Cortex of kidney (tissue), 1 donor: Measurements from ENCODE around the gene SMIM1.
"Not testable (repeated sequence)": the region's sequence is repeated elsewhere in the genome, so short reads cannot be mapped to it uniquely, and the experiment has no call there.

Experiments used
- DNase-seq: peaks from one replicate; lab custom pipeline; 2025; lab: John Stamatoyannopoulos, UW

The SMIM1 gene

GRCh38 chr1:3772715-3773571, at the start of gene SMIM1:
TSS of gene SMIM1 (plus strand) at chr1:3772749. CDS start at chr1:3775374, 2,625 bp downstream.
- no peak for DNase-seq

DNA sequence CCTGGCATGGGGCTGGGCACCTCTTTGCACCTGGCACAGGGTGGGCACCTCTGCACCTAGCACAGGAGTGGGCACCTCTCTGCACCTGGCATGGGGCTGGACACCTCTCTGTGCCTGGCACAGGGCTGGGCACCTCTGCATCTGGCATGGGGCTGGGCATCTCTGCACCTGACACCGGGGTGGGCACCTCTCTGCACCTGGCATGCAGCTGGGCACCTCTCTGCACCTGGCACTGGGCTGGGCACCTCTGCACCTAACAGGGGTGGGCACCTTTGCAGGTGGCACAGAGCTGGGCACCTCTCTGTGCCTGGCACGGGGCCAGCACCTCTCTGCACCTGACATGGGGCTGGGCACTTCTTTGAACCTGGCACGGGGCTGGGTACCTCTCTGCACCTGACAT, 49.7 kb upstream of the SMIM1 start:
- DNase-seq: no peak

DNA sequence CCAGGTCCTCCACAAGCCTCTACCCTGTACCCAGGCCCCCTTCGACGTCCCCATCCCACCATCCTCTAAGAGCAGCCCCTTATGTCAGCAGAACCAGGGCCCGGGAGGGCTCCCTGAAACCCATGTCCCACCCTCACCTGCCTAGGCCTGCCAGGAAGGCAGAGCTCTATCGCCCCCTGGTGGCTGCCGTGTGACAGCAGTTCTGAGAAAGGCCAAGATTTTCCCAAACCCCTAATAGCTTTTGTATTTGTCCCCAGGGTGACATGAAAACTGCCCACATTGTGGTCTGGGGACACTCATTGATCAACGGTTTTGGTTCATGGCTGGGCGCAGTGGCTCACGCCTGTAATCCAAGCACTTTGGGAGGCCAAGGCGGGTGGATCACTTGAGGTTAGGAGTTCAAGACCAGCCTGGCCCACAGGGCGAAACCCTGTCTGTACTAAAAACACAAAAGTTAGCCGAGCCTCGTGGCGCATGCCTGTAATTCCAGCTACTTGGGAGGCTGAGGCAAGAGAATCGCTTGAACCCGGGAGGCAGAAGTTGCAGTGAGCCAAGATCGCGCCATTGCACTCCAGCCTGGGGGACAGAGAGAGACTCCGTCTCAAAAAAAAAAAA, 48.0 kb upstream of the SMIM1 start:
- DNase-seq: not testable (repeated sequence)

DNA sequence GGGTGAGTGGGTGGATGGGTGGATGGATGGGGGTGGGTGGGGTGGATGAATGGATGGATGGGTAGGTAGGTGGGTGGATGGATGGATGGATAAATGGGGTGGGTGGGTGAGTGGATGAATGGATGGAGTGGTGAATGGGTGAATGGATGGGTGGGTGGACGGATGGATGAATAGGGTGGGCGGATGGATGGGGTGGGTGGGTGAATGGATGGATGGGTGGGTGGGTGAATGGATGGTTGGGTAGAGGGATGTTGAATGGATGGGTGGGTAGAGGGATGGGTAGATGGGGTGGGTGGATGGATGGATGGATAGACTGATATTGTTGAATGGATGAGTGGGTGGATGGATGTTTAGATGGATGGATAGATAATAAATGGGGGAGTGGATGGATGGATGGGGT, 47.2 kb upstream of the SMIM1 start:
- DNase-seq: no peak

DNA sequence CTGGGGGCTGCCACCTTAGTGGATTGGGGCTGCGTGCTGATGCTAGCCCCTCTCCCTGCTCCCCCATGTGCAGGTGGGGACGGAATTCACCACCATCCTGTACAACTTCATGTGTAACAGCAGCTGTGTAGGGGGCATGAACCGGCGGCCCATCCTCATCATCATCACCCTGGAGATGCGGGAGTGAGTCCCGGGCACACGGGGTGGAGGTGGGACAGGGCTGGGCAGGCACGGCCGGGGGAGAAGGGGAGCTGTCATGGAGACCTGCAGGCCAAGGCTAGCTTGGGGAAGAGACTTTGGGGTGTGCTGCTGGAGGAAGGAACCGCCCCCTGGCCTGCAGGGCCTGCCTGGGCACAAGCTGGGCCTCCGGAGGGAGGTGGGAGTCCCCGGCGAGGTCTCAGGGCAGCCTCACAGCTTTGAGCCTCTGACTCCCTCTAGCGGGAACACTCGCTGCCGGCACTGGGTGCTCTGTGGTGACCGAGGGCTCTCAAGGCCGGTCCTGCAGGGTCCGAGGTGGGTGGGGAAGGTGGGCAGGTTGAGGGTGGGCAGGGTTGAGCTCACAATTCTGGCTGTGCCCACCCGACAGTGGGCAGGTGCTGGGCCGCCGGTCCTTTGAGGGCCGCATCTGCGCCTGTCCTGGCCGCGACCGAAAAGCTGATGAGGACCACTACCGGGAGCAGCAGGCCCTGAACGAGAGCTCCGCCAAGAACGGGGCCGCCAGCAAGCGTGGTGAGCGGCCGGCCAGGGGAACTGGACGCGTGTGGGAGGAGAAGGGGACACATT, 45.3 kb upstream of the SMIM1 start:
- no peak for DNase-seq

- DNase-seq: no peak
Observed at GRCh38 chr1:3727825-3728776, 44.4 kb upstream of the SMIM1 start.

DNA sequence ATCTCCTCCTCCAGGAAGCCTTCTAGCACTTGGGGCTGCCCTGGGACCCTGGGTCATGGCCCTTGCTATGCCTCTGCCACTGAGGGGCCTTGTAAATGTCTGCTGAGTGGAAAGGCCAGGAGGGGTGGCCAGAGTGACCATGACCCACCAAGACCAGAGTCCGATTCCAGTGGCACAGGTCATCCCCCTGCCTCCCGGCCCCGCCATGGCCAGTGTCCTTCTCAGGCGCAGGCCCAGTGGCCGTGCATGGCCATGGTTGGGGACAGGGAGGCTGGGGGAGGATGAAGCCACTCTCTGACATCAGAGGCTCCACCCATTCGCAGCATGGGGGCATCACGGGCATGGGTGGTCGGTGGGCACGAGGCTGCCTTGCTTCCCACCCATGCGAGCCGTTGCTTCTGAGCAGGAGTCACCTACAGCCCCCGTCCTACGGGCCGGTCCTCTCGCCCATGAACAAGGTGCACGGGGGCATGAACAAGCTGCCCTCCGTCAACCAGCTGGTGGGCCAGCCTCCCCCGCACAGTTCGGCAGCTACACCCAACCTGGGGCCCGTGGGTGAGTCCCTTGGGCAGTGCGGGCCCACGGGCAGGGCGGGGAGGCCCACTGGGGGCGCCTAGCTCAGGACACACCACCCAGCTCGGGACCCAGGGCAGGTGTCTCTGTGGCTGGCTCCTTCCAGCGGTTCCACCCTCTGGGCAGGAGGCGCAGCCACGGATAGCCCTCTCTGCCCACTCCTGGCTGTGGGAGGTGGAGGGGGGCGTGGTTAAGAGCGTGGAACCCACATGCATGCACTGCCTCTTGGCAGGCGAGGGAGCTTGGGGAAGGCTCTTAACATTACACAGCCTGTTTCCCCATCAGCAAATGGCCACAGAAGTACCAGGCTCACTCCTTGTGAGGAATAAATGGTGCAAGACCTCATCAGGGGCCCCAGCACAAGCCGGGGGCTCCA, 42.7 kb upstream of the SMIM1 start:
- DNase-seq: no peak

- DNase-seq: no peak
Observed at GRCh38 chr1:3730543-3731247, 41.9 kb upstream of the SMIM1 start.

GRCh38 chr1:3731583-3732433, 40.7 kb upstream of the SMIM1 start:
- DNase-seq: no peak

- DNase-seq: no peak
Observed at GRCh38 chr1:3732434-3733093, 40.0 kb upstream of the SMIM1 start.

DNA sequence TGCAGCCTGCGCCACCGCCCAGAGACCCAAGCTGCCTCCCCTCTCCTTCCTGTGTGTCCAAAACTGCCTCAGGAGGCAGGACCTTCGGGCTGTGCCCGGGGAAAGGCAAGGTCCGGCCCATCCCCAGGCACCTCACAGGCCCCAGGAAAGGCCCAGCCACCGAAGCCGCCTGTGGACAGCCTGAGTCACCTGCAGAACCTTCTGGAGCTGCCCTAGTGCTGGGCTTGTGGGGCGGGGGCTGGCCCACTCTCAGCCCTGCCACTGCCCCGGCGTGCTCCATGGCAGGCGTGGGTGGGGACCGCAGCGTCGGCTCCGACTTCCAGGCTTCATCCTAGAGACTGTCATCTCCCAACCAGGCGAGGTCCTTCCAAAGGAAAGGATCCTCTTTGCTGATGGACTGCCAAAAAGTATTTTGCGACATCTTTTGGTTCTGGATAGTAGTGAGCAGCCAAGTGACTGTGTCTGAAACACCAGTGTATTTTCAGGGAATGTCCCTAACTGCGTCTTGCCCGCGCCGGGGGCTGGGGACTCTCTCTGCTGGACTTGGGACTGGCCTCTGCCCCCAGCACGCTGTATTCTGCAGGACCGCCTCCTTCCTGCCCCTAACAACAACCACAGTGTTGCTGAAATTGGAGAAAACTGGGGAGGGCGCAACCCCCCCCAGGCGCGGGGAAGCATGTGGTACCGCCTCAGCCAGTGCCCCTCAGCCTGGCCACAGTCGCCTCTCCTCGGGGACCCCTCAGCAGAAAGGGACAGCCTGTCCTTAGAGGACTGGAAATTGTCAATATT, 39.3 kb upstream of the SMIM1 start:
- DNase-seq: no peak

DNA sequence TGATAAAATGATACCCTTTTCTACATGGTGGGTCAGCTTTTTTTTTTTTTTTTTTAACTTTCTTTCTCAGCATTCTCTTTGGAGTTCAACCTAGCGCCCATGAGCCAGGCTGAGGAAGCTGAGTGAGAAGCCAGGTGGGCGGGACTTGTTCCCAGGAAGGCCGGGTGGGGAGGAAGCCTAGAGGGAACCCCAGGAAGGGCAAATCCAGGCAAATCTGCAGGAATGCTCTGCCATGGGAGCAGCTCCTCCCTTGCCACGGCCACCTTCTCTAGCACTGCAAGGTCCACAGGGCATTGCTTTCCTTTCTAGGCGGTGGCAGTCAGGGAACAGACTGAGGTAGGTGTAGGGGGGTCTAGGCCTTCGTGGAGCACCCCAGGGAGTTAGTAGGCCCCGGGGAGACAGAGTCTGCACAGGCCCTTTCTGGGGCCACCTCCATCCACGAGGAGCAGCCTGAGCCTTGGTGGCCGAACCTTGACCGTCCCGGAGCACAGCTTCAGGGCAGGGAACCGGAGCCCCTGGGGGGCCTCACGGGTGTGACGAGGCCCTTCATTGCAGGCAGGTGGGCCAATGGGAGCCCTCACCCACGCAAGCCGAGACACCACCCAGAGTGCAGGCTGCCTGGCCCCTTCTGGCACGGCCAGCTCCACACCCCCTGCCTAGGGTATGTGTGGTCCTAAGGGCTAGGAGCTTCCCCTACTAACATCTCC, 38.5 kb upstream of the SMIM1 start:
- no peak for DNase-seq

DNA sequence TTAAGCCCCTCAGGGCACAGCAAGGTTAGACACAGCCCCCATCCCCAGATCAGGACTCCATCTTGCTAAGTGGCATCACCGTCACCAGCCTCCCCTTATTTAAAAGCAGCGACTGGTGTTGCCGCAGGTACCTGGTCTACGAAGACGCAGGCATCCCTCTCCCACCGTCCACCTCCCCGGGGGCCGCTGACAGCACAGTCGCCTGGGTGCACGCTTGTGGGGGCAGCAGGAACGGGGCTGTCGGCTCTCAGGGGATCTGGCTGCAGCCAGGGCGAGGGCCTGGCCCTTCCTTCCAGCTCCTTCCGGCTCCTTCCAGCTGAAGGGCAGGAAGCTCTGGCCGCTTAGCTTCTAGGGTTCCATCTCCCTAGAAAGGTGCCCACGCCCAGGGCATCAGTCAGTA, 37.9 kb upstream of the SMIM1 start:
- DNase-seq: no peak

GRCh38 chr1:3735027-3735681, 37.4 kb upstream of the SMIM1 start:
- DNase-seq: no peak

- no peak for DNase-seq
Observed at GRCh38 chr1:3735688-3736087, 36.9 kb upstream of the SMIM1 start.

DNA sequence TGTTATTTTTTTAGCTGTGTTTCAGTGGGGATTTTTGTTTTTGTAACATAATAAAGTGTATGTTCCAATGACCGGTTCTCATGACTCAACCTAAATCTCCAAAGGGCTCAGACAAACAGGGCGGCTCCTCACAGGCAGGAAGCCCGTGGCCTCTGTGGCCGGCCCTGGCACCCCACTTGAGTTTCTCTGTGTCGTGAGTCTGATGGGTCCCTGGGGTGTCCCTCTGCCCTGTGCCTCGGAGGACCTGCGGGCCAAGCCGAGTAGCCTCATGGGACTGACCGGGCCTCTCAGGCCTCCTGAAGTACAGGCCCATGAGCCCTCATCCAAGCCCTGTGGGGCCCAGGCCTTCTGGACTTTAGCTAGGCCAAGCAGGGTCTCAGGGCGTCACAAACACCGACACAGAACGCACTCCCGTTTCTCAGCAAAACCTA, 36.4 kb upstream of the SMIM1 start:
- no peak for DNase-seq
